Right lobe of liver (tissue), 4 donors: Measurements from ENCODE around the gene TMEM244.

Experiments
- CTCF ChIP-seq, 4 donors: fragments of 200-600 bp in 3 of 4; fragments of 450-650 bp in 1 of 4; IDR thresholded peaks; one replicate each; pipeline versions ENCODE4 v1.5.1 to v1.8.0; 2016 to 2022; ENCODE audit warnings: antibody characterized with exemption in 4 of 4, mild to moderate bottlenecking in 2 of 4
- POLR2A ChIP-seq: fragments of 450-650 bp; IDR thresholded peaks from one replicate; pipeline ENCODE4 v1.6.1; 2017; ENCODE audit warnings: antibody characterized with exemption, mild to moderate bottlenecking
- donor health status: DM: no; HTN: no; CAD: no.
- donor health status: DM: no; HTN: no; CAD: no.
- donor health status: DM: no; HTN: yes; CAD: no.

GRCh38 chr6:129795261-129795660 is 65.9 kb downstream of the TMEM244 start:
- TF ChIP-seq CTCF (IDR thresholded peaks at IDR 0.05) (no peak), POLR2A (no peak)
